Measurements from ENCODE around the gene IPO9. TPM values are rescaled to one million over a fixed set of nuclear protein-coding genes. Genes with fewer than 3 reads are reported as not detected.

The IPO9 gene
- total RNA-seq, result 12.8 TPM

- Histone ChIP-seq H3K9me3 (no peaks in the 10 kb centered on the region), H3K27me3 (no peaks in the 10 kb centered on the region), H3K27ac (peak within 1 kb of the TSS; percentile 94), H3K4me3 (peak within 1 kb of the TSS; percentile 75 to 94), H3K4me1 (peaks cover 55% of the 10 kb centered on the region), H3K36me3 (no peaks in the 10 kb centered on the region)
- intact Hi-C loops (cut with DNase I), result no loop called here
- no peak for DNase-seq (ENCODE audit: extremely low spot score in 2 of 2)
- TF ChIP-seq POLR2A (IDR thresholded peaks at IDR 0.05) (peak in 1 of 2 donors; percentile 75), CTCF (IDR thresholded peaks at IDR 0.05) (peak; percentile 90 to 98 (median 98)), POLR2AphosphoS5 (IDR thresholded peaks at IDR 0.05; ENCODE audit: insufficient read depth in 1 of 2, low read depth in 1 of 2) (peak; percentile 44 to 86)
Observed at GRCh38 chr1:201828820-201829774, at the start of gene IPO9. IPO9 (plus strand) TSS chr1:201829157; CDS start chr1:201829210, 53 bp downstream.

- Histone ChIP-seq H3K4me1 (peaks cover 42% of the 10 kb centered on the region), H3K4me3 (no peak overlapping the region), H3K9me3 (no peaks in the 10 kb centered on the region), H3K36me3 (peaks cover 0 to 34% of the 10 kb centered on the region in 2 donors), H3K27ac (peak overlapping the region; percentile 54), H3K27me3 (no peaks in the 10 kb centered on the region)
- TF ChIP-seq POLR2A (IDR thresholded peaks at IDR 0.05), result no peak
- TF ChIP-seq CTCF (IDR thresholded peaks at IDR 0.05), result no peak
- TF ChIP-seq POLR2AphosphoS5 (IDR thresholded peaks at IDR 0.05; ENCODE audit: insufficient read depth in 1 of 2, low read depth in 1 of 2), result no peak
- DNase-seq (ENCODE audit: extremely low spot score in 2 of 2), result peak in 1 of 2 donors; percentile 27
- intact Hi-C loops (cut with DNase I), result no loop called here
Observed at GRCh38 chr1:201779351-201779880, 49.5 kb upstream of the IPO9 start.

GRCh38 chr1:201780952-201781351 lies 48.0 kb upstream of the IPO9 start:
- peak overlapping the region; percentile 20 for H3K27ac ChIP-seq
- intact Hi-C loops (cut with DNase I), result no loop called here
- H3K4me3 ChIP-seq, result no peak overlapping the region

GRCh38 chr1:201781437-201781836 lies 47.5 kb upstream of the IPO9 start:
- H3K4me1 ChIP-seq, result peaks cover 47% of the 10 kb centered on the region
- no peak overlapping the region for H3K27ac ChIP-seq
- no peak for TF ChIP-seq POLR2AphosphoS5 (IDR thresholded peaks at IDR 0.05; ENCODE audit: insufficient read depth in 1 of 2, low read depth in 1 of 2)
- intact Hi-C loops (cut with DNase I), result no loop called here
- H3K27me3 ChIP-seq, result no peaks in the 10 kb centered on the region
- no peak for DNase-seq (ENCODE audit: extremely low spot score in 2 of 2)
- H3K4me3 ChIP-seq, result no peak overlapping the region
- H3K36me3 ChIP-seq, result peaks cover 0 to 34% of the 10 kb centered on the region in 2 donors
- no peaks in the 10 kb centered on the region for H3K9me3 ChIP-seq

More at GRCh38 chr1:201780952-201781351, 48.0 kb upstream of the IPO9 start:
- Histone ChIP-seq H3K36me3 (peaks cover 0 to 34% of the 10 kb centered on the region in 2 donors), H3K9me3 (no peaks in the 10 kb centered on the region), H3K27me3 (no peaks in the 10 kb centered on the region), H3K4me1 (peaks cover 42% of the 10 kb centered on the region)
- no peak for DNase-seq (ENCODE audit: extremely low spot score in 2 of 2)
- TF ChIP-seq POLR2AphosphoS5 (IDR thresholded peaks at IDR 0.05; ENCODE audit: insufficient read depth in 1 of 2, low read depth in 1 of 2), result no peak

GRCh38 chr1:201782353-201782752 lies 46.6 kb upstream of the IPO9 start:
- TF ChIP-seq POLR2AphosphoS5 (IDR thresholded peaks at IDR 0.05; ENCODE audit: insufficient read depth in 1 of 2, low read depth in 1 of 2) (no peak), CTCF (IDR thresholded peaks at IDR 0.05) (no peak), POLR2A (IDR thresholded peaks at IDR 0.05) (no peak)
- no peaks in the 10 kb centered on the region for H3K27me3 ChIP-seq
- intact Hi-C loops (cut with DNase I), result no loop called here
- H3K27ac ChIP-seq, result no peak overlapping the region
- H3K36me3 ChIP-seq, result peaks cover 0 to 34% of the 10 kb centered on the region in 2 donors
- DNase-seq (ENCODE audit: extremely low spot score in 2 of 2), result no peak
- H3K4me3 ChIP-seq, result no peak overlapping the region
- H3K9me3 ChIP-seq, result no peaks in the 10 kb centered on the region
- peaks cover 53% of the 10 kb centered on the region for H3K4me1 ChIP-seq
